Smooth muscle cell of the brain vasculature (primary cell): ENCODE results near the gene CLCN7.
A peak's percentile ranks its signal among the peaks of the same experiment; 100 is the strongest.

Source experiments
- DNase-seq: peaks from one replicate; pipeline ENCODE4 v3.0.0-alpha.2; 2012; ENCODE audit warnings: low read depth, low spot score

Gene CLCN7

GRCh38 chr16:1430759-1431496, 43.9 kb downstream of the CLCN7 start, which contains the start of gene PERCC1:
Gene PERCC1, plus strand, starts transcription at chr16:1431078. Its CDS starts 1,516 bp downstream, at chr16:1432594.
- DNase-seq = no peak

GRCh38 chr16:1430214-1430758, 44.5 kb downstream of the CLCN7 start:
- no peak for DNase-seq

- DNase-seq = no peak
These were observed 45.2 kb downstream of the CLCN7 start for GRCh38 chr16:1429631-1430030.

GRCh38 chr16:1429012-1429411, 45.8 kb downstream of the CLCN7 start:
- DNase-seq = no peak

GRCh38 chr16:1428511-1428910, 46.3 kb downstream of the CLCN7 start:
- no peak for DNase-seq

- no peak for DNase-seq
These were observed 47.1 kb downstream of the CLCN7 start for GRCh38 chr16:1427473-1428461.

GRCh38 chr16:1426734-1427471, 47.9 kb downstream of the CLCN7 start:
- no peak for DNase-seq

- no peak for DNase-seq
These were observed 49.0 kb downstream of the CLCN7 start for GRCh38 chr16:1425616-1426370.

GRCh38 chr16:1424028-1424427, 50.8 kb downstream of the CLCN7 start:
- DNase-seq = no peak

- no peak for DNase-seq
These were observed 52.8 kb downstream of the CLCN7 start for GRCh38 chr16:1422076-1422475.

GRCh38 chr16:1420111-1420539, 54.7 kb downstream of the CLCN7 start:
- no peak for DNase-seq

GRCh38 chr16:1416521-1416941, 58.3 kb downstream of the CLCN7 start:
- DNase-seq = no peak

GRCh38 chr16:1414532-1415260, 60.1 kb downstream of the CLCN7 start, which contains the start of gene UNKL:
Gene UNKL, minus strand, starts transcription at chr16:1414704. Its CDS starts 13 bp downstream, at chr16:1414691.
- peak; percentile 13 for DNase-seq

GRCh38 chr16:1413684-1414531, 60.9 kb downstream of the CLCN7 start:
- no peak for DNase-seq

GRCh38 chr16:1412847-1413246, 62.0 kb downstream of the CLCN7 start:
- DNase-seq = no peak

- DNase-seq = peak; percentile 60
These were observed 66.5 kb downstream of the CLCN7 start for GRCh38 chr16:1408171-1408837.

- DNase-seq = no peak
These were observed 67.1 kb downstream of the CLCN7 start for GRCh38 chr16:1407753-1408152.

- DNase-seq = no peak
These were observed 71.1 kb downstream of the CLCN7 start for GRCh38 chr16:1403733-1404132.
